ENCODE measurements around the gene ZDHHC1.

The ZDHHC1 gene

DNA sequence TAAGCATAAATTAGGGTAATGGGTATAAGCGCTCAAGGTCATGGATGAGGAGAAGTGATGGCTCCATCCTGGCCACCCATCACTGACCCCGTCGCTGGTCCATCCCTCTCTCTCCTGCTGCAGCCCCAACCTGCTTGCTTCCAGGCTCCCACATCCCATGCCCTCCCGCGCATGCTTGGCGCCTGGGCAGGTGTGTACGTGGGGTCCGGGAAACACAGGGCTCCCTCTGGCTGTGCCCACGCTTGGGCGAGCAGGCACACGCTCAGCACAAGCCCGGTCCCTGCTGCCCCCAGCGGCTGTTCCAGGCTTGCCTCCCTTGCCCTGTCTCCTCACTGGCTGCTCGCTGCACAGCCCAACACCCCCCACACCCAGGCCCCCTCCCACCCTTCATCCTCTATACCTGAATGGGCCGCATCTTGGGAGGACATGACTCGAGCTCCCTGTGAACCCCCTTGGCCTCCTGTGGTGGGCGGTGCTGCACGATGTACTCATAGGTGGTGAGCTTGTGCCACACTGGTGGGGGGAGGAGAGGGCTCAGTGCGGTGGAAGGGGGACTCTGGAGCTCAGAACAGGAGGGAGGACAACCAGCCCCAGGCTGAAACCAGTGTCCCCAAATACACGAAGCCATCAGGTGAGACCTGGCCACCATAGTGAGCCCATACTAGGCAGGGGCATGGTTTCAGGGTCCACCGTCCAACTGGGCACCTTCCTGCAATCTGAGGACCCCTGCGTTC lies 18.3 kb downstream of the ZDHHC1 start:
- in situ Hi-C loops (cut with MboI; ENCODE audit: low pct_unique_long_range_greater_than_20kb, low sequenced_read_pairs), result no loop called here

DNA sequence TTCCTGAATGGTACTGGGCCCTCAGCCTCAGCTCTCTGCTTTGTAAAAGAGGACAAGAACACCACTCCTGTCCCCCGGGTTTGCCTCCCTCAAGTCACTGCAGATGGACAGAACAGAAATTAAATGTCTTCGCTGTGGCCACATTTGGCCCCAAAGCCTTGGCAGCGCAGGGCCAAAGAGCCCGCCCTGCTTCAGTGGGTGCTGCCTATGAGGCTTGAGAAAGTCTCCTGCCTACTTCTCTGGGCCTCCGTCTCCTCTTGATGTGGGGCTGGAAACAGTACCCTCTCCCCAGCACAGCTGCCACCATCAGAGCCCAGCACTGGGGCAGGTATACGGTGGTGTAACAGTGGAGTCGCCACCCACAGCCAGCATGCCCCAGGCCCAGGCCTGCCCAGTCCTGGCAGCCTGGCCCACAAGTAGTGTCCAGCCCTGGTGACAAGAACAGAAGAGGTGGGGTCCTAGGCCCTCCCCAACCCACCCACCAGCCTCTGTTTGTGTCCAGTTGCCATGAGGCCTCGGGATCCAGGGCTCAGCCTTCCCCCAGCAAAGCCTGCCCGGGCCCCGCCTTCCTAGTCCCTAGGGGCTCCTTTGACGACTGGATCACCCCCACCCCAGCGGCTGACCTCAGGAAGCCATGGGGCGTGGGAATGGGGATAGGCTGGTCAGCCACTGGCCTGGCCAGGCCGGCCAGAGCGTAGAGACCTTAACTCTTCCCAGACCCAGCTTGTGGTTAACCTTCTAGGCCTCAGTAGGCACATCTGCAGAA lies 19.1 kb downstream of the ZDHHC1 start:
- no peak for DNase-seq
- in situ Hi-C loops (cut with MboI; ENCODE audit: low pct_unique_long_range_greater_than_20kb, low sequenced_read_pairs), result no loop called here

More for the DNA sequence above, 18.3 kb downstream of the ZDHHC1 start:
- DNase-seq, result no peak

DNA sequence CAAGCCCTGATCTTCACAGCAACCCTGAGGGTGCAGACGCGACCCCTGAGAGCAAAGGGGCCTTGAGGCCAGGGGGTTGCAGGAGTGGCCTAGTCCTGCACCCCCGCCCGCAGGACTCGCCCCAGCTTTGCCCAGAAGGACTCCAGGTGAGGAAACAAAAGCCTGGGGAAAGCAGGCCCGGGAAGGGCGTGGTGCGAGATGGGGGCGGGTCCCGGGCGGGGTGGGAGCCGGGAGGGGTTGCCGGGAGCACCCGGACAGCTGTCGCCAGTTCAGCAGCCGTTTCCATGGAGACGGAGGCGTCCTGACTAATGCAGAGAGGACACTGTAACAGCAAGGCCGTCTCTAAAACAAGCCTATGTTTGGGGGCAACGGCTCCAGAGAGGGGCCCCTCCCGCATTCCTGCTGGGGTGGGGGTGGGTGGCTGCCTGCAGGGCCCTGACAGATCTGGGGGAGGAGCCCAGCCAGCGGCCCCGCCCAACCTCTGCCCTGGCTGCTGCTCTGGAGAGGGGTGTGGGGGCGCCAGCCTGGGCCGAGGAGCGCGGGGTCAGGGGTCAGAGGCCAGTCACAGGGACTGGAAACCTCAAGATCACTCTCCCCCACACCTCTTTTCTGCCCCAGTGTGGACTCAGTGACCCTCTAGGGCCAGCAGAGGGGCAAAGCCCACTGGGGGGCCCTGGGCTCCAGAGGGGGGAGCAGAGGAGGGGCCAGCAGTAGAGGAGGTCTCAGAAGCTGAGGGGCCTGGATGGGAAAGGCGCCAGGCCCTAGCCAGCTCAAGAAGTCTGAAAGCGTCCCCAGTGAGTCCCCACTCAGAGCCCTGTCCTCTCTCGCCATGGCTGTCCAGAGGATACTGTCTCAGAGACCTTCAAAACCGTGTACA lies 19.9 kb downstream of the ZDHHC1 start:
- in situ Hi-C loops (cut with MboI; ENCODE audit: low pct_unique_long_range_greater_than_20kb, low sequenced_read_pairs), result no loop called here
- no peak for DNase-seq

DNA sequence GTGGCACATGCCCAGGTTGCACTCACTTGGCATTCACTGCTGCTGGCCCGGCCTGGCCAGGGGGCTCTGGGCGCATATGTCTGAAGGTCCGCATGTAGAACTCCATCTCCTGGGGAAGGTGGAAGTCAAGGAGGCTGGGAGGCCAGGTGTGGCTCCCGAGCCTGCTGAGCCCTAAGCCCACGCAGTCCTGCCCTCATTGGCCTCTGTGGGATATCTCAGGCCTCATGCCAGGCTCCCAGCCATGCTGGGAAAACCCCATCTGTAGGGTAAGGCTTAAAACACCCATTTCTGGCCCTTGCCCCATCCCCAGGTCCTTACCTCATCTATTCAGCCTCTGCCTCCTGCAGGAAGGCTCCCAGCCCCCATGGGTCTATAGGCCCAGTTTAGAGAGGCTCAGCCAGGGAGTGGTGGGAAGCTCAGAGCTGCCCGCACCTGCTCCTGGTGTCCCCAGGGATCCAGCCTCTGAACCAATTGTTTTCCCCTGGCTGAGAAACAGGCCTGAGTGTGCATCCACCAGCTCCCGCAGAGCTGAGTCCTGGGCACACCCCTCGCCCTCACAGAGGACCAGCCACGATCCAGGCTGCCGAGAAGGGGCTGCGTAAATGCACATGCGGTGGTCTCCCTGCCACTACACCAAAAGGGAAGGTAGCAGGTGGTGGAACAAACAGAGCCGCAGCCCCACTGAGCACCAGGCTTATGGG lies 20.7 kb downstream of the ZDHHC1 start:
- DNase-seq, result no peak
- in situ Hi-C loops (cut with MboI; ENCODE audit: low pct_unique_long_range_greater_than_20kb, low sequenced_read_pairs), result no loop called here

GRCh38 chr16:67395105-67395457 lies 21.2 kb downstream of the ZDHHC1 start:
- in situ Hi-C loops (cut with MboI; ENCODE audit: low pct_unique_long_range_greater_than_20kb, low sequenced_read_pairs), result no loop called here
- no peak for DNase-seq

- in situ Hi-C loops (cut with MboI; ENCODE audit: low pct_unique_long_range_greater_than_20kb, low sequenced_read_pairs), result no loop called here
Measured at GRCh38 chr16:67394155-67395104, 21.8 kb downstream of the ZDHHC1 start.

DNA sequence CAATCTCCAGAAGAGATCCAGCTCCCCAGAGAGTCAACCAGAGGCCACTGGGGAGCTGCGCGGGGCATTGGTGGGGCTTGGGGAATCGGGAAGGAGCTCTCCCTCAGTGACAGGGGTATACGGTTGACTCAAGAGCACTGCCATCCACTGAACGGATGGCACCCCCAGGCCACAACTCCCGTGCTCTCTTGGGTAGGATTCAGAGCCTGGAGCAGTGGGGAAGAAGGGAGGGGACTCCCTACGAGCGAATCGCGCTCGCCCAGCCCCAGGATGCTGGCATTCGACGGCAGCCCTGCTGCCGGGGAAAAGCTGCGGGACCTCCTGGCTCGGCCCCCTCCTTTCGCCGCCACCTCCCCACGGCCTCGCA lies 22.5 kb downstream of the ZDHHC1 start:
- in situ Hi-C loops (cut with MboI; ENCODE audit: low pct_unique_long_range_greater_than_20kb, low sequenced_read_pairs), result no loop called here
- DNase-seq, result no peak

More at GRCh38 chr16:67394155-67395104, 21.8 kb downstream of the ZDHHC1 start:
- DNase-seq, result peak; percentile 30

GRCh38 chr16:67393111-67393787 lies 23.0 kb downstream of the ZDHHC1 start, which contains the start of gene TPPP3:
Gene TPPP3 (minus strand): TSS chr16:67393498. CDS start chr16:67391111, 2,387 bp downstream.
- DNase-seq, result no peak
- in situ Hi-C loops (cut with MboI; ENCODE audit: low pct_unique_long_range_greater_than_20kb, low sequenced_read_pairs), result no loop called here

GRCh38 chr16:67392301-67393059 lies 23.8 kb downstream of the ZDHHC1 start:
- DNase-seq, result no peak
- in situ Hi-C loops (cut with MboI; ENCODE audit: low pct_unique_long_range_greater_than_20kb, low sequenced_read_pairs), result no loop called here

DNA sequence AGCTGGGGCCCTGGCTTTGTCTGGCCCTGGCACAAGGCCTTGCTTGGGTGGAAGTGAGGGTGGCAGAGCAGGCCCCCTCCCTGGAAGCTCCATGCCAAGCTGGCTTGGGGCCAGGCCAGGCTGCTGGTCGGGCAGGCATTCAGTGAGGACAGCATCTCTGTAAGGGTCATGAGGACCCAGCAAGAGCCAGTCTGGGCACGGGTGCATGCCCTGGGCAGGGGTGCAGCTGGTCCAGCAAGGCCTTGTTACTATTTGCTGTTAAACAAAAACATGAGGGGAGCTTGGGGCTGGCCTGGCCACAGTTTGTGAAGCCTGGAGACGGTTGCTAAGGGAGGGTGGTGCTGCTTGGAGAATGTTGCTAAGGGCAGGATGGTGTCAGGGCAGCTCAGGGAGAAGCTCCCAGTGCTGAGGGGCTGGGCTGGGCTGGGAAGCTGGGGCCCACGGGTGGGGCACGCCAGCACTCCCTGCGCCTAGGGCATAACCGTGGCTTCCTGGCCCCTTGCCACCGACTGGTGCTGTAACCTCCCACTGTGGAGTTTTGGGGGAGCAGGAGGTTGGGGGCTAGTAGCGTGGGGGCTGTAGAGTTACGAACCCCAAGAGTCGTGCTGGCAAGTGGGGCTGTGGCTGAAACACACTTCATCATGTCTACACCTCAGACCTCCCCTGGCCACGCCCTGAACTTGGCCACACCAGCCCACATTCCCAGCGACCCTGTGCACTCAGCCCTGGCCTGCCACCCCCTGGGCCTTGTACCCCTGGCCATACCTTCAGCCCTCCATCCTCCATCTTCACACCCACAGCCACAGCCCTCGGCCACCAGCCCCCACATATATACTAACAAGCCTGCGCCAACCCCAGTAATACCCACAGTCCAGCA lies 24.6 kb downstream of the ZDHHC1 start:
- in situ Hi-C loops (cut with MboI; ENCODE audit: low pct_unique_long_range_greater_than_20kb, low sequenced_read_pairs), result no loop called here
- DNase-seq, result peak; percentile 15

DNA sequence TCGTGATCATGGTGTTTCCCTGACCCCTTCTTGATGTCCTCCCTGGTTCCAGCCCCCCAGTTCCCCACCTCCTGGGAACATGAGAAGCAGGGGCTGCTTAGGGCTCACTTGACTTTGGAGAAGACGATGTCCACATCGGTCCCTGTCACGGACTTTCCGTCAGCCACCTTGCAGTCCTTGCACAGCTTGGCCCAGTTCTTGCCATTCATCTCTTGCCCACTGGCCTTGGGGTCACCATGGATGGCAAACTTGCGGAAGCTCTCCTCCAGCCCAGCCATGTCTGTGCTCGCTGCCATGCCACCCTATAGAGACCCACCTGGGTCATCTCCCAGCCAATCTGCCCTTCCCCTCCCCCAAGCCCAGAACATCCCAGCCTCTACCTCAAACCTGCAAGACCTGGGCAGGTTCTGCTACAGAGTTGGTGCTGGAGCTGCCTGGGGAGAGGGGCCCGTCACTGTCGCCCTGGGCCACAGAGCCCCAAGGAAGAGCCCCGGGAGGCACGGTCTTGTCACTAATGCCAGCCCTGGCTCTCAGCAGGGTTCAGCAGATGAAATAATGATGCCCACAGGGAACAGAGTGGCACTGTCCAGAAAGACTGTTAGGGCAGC lies 25.4 kb downstream of the ZDHHC1 start:
- DNase-seq, result no peak
- in situ Hi-C loops (cut with MboI; ENCODE audit: low pct_unique_long_range_greater_than_20kb, low sequenced_read_pairs), result no loop called here

DNA sequence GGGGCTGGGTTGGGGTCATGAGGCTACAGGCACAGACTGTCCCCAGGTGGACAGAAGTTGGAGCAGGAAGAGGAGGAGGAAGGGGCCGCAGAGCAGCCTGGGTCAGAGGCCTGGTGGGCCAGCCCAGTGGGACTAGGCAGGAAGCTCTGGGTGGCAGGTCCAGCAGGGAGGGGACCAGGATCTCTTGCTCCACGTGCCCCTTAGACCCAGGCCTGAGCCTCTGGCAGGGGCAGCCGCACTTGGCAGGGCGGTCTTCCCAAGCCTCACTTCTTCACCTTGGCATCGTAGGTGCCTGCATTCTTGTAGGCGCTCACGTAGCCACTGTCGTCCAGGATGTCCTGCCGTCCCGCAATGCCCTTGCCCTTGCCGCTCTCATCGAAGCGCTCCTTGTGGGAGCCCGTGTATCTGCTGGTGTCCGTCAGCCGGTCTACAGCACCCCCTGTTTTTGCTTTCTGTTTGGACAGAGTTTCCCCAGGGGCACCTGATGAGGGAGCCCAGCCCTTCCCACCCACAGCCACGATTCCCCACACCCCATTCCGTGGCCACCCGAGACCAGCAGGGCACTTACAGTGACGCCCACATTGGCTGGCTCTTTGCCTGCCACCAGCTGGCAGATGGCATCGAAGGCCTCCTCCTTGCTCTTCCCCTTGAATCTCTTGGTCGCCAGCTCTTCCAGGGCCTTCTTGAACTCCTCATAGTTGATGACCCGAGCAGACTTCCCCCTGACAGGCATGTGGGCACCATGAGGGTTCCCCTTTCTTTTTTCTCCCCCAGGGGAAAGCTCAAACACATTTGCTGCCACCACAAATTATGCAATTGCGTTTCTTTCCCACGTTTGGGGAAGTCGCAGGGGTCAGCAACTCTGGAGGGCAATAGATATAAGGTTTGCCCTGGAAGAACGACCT lies 26.1 kb downstream of the ZDHHC1 start:
- in situ Hi-C loops (cut with MboI; ENCODE audit: low pct_unique_long_range_greater_than_20kb, low sequenced_read_pairs), result no loop called here

GRCh38 chr16:67388591-67388990 lies 27.7 kb downstream of the ZDHHC1 start:
- in situ Hi-C loops (cut with MboI; ENCODE audit: low pct_unique_long_range_greater_than_20kb, low sequenced_read_pairs), result no loop called here
- DNase-seq, result no peak

More for the DNA sequence above, 26.1 kb downstream of the ZDHHC1 start:
- peak; percentile 61 for DNase-seq

DNA sequence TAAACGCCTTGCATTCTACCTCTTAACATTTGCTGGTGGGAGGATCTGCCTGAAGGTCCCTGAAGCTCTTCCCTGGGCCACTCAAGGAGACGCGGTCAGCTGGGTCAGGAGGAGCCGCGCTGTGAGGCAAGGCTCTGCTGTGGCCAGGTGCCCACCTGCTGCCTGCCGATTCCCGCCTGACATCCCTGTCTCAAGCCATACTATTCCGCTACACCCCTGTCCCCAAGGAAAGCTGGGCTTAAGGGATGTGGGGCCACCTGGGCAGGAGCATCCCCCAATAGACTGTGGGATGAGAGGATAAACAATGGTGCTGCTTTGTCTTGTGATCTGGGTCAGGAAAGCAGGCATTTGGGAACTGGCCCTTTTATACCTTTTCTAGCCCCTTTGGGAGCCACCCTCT lies 28.1 kb downstream of the ZDHHC1 start:
- DNase-seq, result no peak
- in situ Hi-C loops (cut with MboI; ENCODE audit: low pct_unique_long_range_greater_than_20kb, low sequenced_read_pairs), result no loop called here

All from KBM-7 (cell line).